ENCODE data around the gene IPO4.

IPO4 gene

GRCh38 chr14:24145219-24145618, 43.4 kb downstream of the IPO4 start:
- Mint-ChIP-seq H3K4me3 (peak overlapping the region; percentile 99), H3K9me3 (no peaks in the 10 kb centered on the region), H3K36me3 (ENCODE audit: low read depth) (peaks cover 56% of the 10 kb centered on the region), H3K27ac (peak overlapping the region; percentile 99), H3K27me3 (ENCODE audit: low read depth) (no peaks in the 10 kb centered on the region), H3K4me1 (ENCODE audit: low read depth) (peaks cover 49% of the 10 kb centered on the region)

- peak overlapping the region; percentile 66 for H3K27ac Mint-ChIP-seq
- H3K9me3 Mint-ChIP-seq: no peaks in the 10 kb centered on the region
- H3K4me3 Mint-ChIP-seq: peak overlapping the region; percentile 49
- peaks cover 50% of the 10 kb centered on the region for H3K4me1 Mint-ChIP-seq (ENCODE audit: low read depth)
- H3K36me3 Mint-ChIP-seq (ENCODE audit: low read depth): peaks cover 57% of the 10 kb centered on the region
- no peaks in the 10 kb centered on the region for H3K27me3 Mint-ChIP-seq (ENCODE audit: low read depth)
These were observed 44.2 kb downstream of the IPO4 start for GRCh38 chr14:24144451-24144850.

- Mint-ChIP-seq H3K27me3 (ENCODE audit: low read depth) (no peaks in the 10 kb centered on the region), H3K27ac (peak overlapping the region; percentile 59), H3K36me3 (ENCODE audit: low read depth) (peaks cover 58% of the 10 kb centered on the region), H3K4me3 (no peak overlapping the region), H3K4me1 (ENCODE audit: low read depth) (peaks cover 51% of the 10 kb centered on the region), H3K9me3 (no peaks in the 10 kb centered on the region)
These were observed 45.1 kb downstream of the IPO4 start for GRCh38 chr14:24143511-24143910.

GRCh38 chr14:24141097-24141880, 47.3 kb downstream of the IPO4 start, which contains the start of gene EMC9:
Gene EMC9, minus strand, starts transcription at chr14:24141591. Its CDS starts 287 bp downstream, at chr14:24141304.
- Mint-ChIP-seq H3K4me3 (peak within 1 kb of the TSS; percentile 99), H3K4me1 (ENCODE audit: low read depth) (peaks cover 61% of the 10 kb centered on the region), H3K27me3 (ENCODE audit: low read depth) (no peaks in the 10 kb centered on the region), H3K36me3 (ENCODE audit: low read depth) (peaks cover 64% of the 10 kb centered on the region), H3K9me3 (no peaks in the 10 kb centered on the region), H3K27ac (peak within 1 kb of the TSS; percentile 96)

GRCh38 chr14:24139272-24139934, 49.2 kb downstream of the IPO4 start:
- Mint-ChIP-seq H3K36me3 (ENCODE audit: low read depth) (peaks cover 50% of the 10 kb centered on the region), H3K4me1 (ENCODE audit: low read depth) (peaks cover 55% of the 10 kb centered on the region), H3K9me3 (no peaks in the 10 kb centered on the region), H3K27ac (peak overlapping the region; percentile 47), H3K4me3 (peak overlapping the region; percentile 69), H3K27me3 (ENCODE audit: low read depth) (no peaks in the 10 kb centered on the region)

- H3K4me1 Mint-ChIP-seq (ENCODE audit: low read depth): peaks cover 51% of the 10 kb centered on the region
- peaks cover 43% of the 10 kb centered on the region for H3K36me3 Mint-ChIP-seq (ENCODE audit: low read depth)
- no peaks in the 10 kb centered on the region for H3K27me3 Mint-ChIP-seq (ENCODE audit: low read depth)
- H3K9me3 Mint-ChIP-seq: no peaks in the 10 kb centered on the region
- H3K27ac Mint-ChIP-seq: peak overlapping the region; percentile 47
- peak overlapping the region; percentile 69 for H3K4me3 Mint-ChIP-seq
These were observed 50.0 kb downstream of the IPO4 start for GRCh38 chr14:24138396-24139271.

- peaks cover 47% of the 10 kb centered on the region for H3K4me1 Mint-ChIP-seq (ENCODE audit: low read depth)
- H3K27me3 Mint-ChIP-seq (ENCODE audit: low read depth): no peaks in the 10 kb centered on the region
- peak overlapping the region; percentile 95 for H3K4me3 Mint-ChIP-seq
- H3K36me3 Mint-ChIP-seq (ENCODE audit: low read depth): peaks cover 39% of the 10 kb centered on the region
- H3K27ac Mint-ChIP-seq: peak overlapping the region; percentile 65
- no peaks in the 10 kb centered on the region for H3K9me3 Mint-ChIP-seq
These were observed 50.9 kb downstream of the IPO4 start for GRCh38 chr14:24137529-24138395.

- H3K27ac Mint-ChIP-seq: peak overlapping the region; percentile 91
- H3K9me3 Mint-ChIP-seq: no peaks in the 10 kb centered on the region
- peaks cover 49% of the 10 kb centered on the region for H3K4me1 Mint-ChIP-seq (ENCODE audit: low read depth)
- H3K36me3 Mint-ChIP-seq (ENCODE audit: low read depth): peaks cover 38% of the 10 kb centered on the region
- H3K4me3 Mint-ChIP-seq: peak overlapping the region; percentile 95
- H3K27me3 Mint-ChIP-seq (ENCODE audit: low read depth): no peaks in the 10 kb centered on the region
These were observed 51.7 kb downstream of the IPO4 start for GRCh38 chr14:24136684-24137528.

- peaks cover 48% of the 10 kb centered on the region for H3K4me1 Mint-ChIP-seq (ENCODE audit: low read depth)
- peaks cover 38% of the 10 kb centered on the region for H3K36me3 Mint-ChIP-seq (ENCODE audit: low read depth)
- H3K9me3 Mint-ChIP-seq: no peaks in the 10 kb centered on the region
- peak within 1 kb of the TSS; percentile 91 for H3K27ac Mint-ChIP-seq
- peak within 1 kb of the TSS; percentile 95 for H3K4me3 Mint-ChIP-seq
- no peaks in the 10 kb centered on the region for H3K27me3 Mint-ChIP-seq (ENCODE audit: low read depth)
These were observed 52.6 kb downstream of the IPO4 start, which contains the start of gene PSME1 for GRCh38 chr14:24135834-24136683. Gene PSME1, plus strand, starts transcription at chr14:24136194. Its CDS starts 69 bp downstream, at chr14:24136263.

- H3K27me3 Mint-ChIP-seq (ENCODE audit: low read depth): no peaks in the 10 kb centered on the region
- H3K36me3 Mint-ChIP-seq (ENCODE audit: low read depth): peaks cover 35% of the 10 kb centered on the region
- H3K27ac Mint-ChIP-seq: peak overlapping the region; percentile 89
- H3K9me3 Mint-ChIP-seq: no peaks in the 10 kb centered on the region
- peaks cover 45% of the 10 kb centered on the region for H3K4me1 Mint-ChIP-seq (ENCODE audit: low read depth)
- H3K4me3 Mint-ChIP-seq: peak overlapping the region; percentile 89
These were observed 53.1 kb downstream of the IPO4 start for GRCh38 chr14:24135584-24135833.

GRCh38 chr14:24133735-24134134, 54.9 kb downstream of the IPO4 start:
- Mint-ChIP-seq H3K36me3 (ENCODE audit: low read depth) (peaks cover 23% of the 10 kb centered on the region), H3K9me3 (no peaks in the 10 kb centered on the region), H3K27me3 (ENCODE audit: low read depth) (no peaks in the 10 kb centered on the region), H3K4me3 (no peak overlapping the region), H3K4me1 (ENCODE audit: low read depth) (peaks cover 33% of the 10 kb centered on the region), H3K27ac (no peak overlapping the region)

- Mint-ChIP-seq H3K9me3 (no peaks in the 10 kb centered on the region), H3K4me3 (no peak overlapping the region)
These were observed 55.6 kb downstream of the IPO4 start for GRCh38 chr14:24132976-24133375.

More at GRCh38 chr14:24132976-24133375, 55.6 kb downstream of the IPO4 start:
- H3K27ac Mint-ChIP-seq: peak overlapping the region; percentile 53
- peaks cover 29% of the 10 kb centered on the region for H3K4me1 Mint-ChIP-seq (ENCODE audit: low read depth)
- no peaks in the 10 kb centered on the region for H3K27me3 Mint-ChIP-seq (ENCODE audit: low read depth)
- H3K36me3 Mint-ChIP-seq (ENCODE audit: low read depth): peaks cover 17% of the 10 kb centered on the region
